ENCODE data around the gene MTMR1.

The MTMR1 gene

GRCh38 chrX:150762258-150763165 lies 69.3 kb downstream of the MTMR1 start:
- no peak overlapping the region for H3K4me3 ChIP-seq (ENCODE audit: severe bottlenecking)
- H3K9me3 ChIP-seq (ENCODE audit: severe bottlenecking), result no peaks in the 10 kb centered on the region
- no peak for TF ChIP-seq CTCF (IDR thresholded peaks at IDR 0.05; ENCODE audit: poor library complexity, severe bottlenecking)
- H3K27me3 ChIP-seq (ENCODE audit: insufficient read depth, poor library complexity, severe bottlenecking), result no peaks in the 10 kb centered on the region
- no peaks in the 10 kb centered on the region for H3K4me1 ChIP-seq (ENCODE audit: insufficient read depth, poor library complexity, severe bottlenecking)
- DNase-seq (ENCODE audit: low spot score) (no peak), ATAC-seq (ENCODE audit: low read depth) (no peak)
- H3K27ac ChIP-seq (ENCODE audit: poor library complexity, severe bottlenecking), result no peak overlapping the region
- no peaks in the 10 kb centered on the region for H3K36me3 ChIP-seq (ENCODE audit: low read depth)

DNA sequence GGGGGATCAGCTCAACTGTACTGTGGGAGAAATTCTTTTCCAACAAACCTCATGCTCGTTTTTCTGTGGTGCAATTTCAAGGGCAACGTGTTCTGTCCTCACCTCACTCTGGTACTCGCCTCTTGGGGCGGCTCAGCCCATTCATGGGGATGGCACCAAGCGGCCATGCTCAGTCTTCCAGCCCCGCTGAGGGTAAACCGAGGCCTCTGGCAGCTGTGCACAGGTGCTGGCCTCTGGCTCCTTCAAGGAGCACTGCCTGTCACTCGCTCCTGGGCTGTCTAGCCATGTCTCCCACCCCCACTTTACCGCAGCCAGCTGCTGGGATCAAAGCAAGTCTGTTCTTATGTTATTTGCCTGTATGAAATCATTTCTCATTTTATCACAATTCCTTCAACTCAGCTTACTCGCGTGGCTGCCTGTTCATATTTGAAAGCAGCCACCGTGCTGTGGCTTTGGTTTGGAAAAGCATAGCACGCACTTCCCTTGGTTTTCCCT lies 70.2 kb downstream of the MTMR1 start:
- no peak overlapping the region for H3K27ac ChIP-seq (ENCODE audit: poor library complexity, severe bottlenecking)
- ATAC-seq (ENCODE audit: low read depth) (no peak), DNase-seq (ENCODE audit: low spot score) (no peak)
- no peaks in the 10 kb centered on the region for H3K9me3 ChIP-seq (ENCODE audit: severe bottlenecking)
- no peak for TF ChIP-seq CTCF (IDR thresholded peaks at IDR 0.05; ENCODE audit: poor library complexity, severe bottlenecking)
- H3K4me1 ChIP-seq (ENCODE audit: insufficient read depth, poor library complexity, severe bottlenecking), result no peaks in the 10 kb centered on the region
- no peak overlapping the region for H3K4me3 ChIP-seq (ENCODE audit: severe bottlenecking)
- H3K27me3 ChIP-seq (ENCODE audit: insufficient read depth, poor library complexity, severe bottlenecking), result no peaks in the 10 kb centered on the region
- no peaks in the 10 kb centered on the region for H3K36me3 ChIP-seq (ENCODE audit: low read depth)

GRCh38 chrX:150763810-150764209 lies 70.6 kb downstream of the MTMR1 start:
- no peaks in the 10 kb centered on the region for H3K36me3 ChIP-seq (ENCODE audit: low read depth)
- TF ChIP-seq CTCF (IDR thresholded peaks at IDR 0.05; ENCODE audit: poor library complexity, severe bottlenecking), result no peak

GRCh38 chrX:150765237-150765636 lies 72.0 kb downstream of the MTMR1 start:
- ATAC-seq (ENCODE audit: low read depth), result no peak
- no peak overlapping the region for H3K4me3 ChIP-seq (ENCODE audit: severe bottlenecking)
- no peaks in the 10 kb centered on the region for H3K4me1 ChIP-seq (ENCODE audit: insufficient read depth, poor library complexity, severe bottlenecking)
- no peak for DNase-seq (ENCODE audit: low spot score)
- H3K36me3 ChIP-seq (ENCODE audit: low read depth), result no peaks in the 10 kb centered on the region
- H3K27me3 ChIP-seq (ENCODE audit: insufficient read depth, poor library complexity, severe bottlenecking), result no peaks in the 10 kb centered on the region
- H3K9me3 ChIP-seq (ENCODE audit: severe bottlenecking), result no peaks in the 10 kb centered on the region
- H3K27ac ChIP-seq (ENCODE audit: poor library complexity, severe bottlenecking), result no peak overlapping the region
- no peak for TF ChIP-seq CTCF (IDR thresholded peaks at IDR 0.05; ENCODE audit: poor library complexity, severe bottlenecking)

More at GRCh38 chrX:150763810-150764209, 70.6 kb downstream of the MTMR1 start:
- no peak overlapping the region for H3K27ac ChIP-seq (ENCODE audit: poor library complexity, severe bottlenecking)
- ATAC-seq (ENCODE audit: low read depth) (no peak), DNase-seq (ENCODE audit: low spot score) (no peak)
- no peaks in the 10 kb centered on the region for H3K4me1 ChIP-seq (ENCODE audit: insufficient read depth, poor library complexity, severe bottlenecking)
- no peaks in the 10 kb centered on the region for H3K9me3 ChIP-seq (ENCODE audit: severe bottlenecking)
- no peaks in the 10 kb centered on the region for H3K27me3 ChIP-seq (ENCODE audit: insufficient read depth, poor library complexity, severe bottlenecking)
- no peak overlapping the region for H3K4me3 ChIP-seq (ENCODE audit: severe bottlenecking)

Measured in RWPE2 (cell line).